CD4-positive, alpha-beta T cell treated with Interleukin-21 for 1 hour (primary cell): ENCODE data around the gene BRIX1.
"Not testable (repeated sequence)": the region's sequence is repeated elsewhere in the genome, so short reads cannot be mapped to it uniquely, and the experiment has no call there.

Experiments used
- DNase-seq: peaks from one replicate; pipeline ENCODE4 v3.0.0-alpha.2; 2020

BRIX1 gene

DNA sequence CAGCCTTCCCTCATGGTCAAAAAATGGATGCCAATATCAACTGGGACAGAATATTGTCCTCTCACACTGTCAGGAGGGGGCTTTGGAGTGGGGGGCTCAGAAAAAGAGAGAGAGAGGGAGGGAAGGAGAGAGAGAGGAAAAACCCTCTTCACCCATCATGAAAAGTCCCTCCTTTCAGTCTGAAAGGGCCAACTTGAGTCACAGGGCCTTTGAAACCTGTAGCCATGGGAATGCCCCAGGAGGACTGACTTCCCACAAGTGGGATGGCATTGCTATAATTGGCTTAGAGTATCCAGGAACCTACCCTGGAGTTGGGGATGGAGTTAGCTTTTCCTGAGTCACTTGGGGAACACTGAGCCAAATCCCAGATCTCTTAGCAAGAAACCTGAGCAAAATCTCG, 55.0 kb downstream of the BRIX1 start:
- no peak for DNase-seq

DNA sequence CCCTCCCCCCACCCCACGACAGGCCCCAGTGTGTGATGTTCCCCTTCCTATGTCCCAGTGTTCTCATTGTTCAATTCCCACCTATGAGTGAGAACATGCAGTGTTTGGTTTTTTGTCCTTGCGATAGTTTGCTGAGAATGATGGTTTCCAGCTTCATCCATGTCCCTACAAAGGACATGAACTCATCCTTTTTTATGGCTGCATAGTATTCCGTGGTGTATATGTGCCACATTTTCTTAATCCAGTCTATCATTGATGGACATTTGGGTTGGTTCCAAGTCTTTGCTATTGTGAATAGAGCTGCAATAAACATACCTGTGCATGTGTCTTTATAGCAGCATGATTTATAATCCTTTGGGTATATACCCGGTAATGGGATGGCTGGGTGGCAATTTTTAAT, 56.1 kb downstream of the BRIX1 start:
- DNase-seq: not testable (repeated sequence)
